ENCODE results near the gene ZCCHC24. TPM values are rescaled to one million over a fixed set of nuclear protein-coding genes. Genes with fewer than 3 reads are reported as not detected.
A peak's percentile ranks its signal among the peaks of the same experiment; 100 is the strongest.

The ZCCHC24 gene
- polyA plus RNA-seq, 1 of the 3 experiments (the other 2 are of a cell fraction), result 15.8 TPM

- Histone ChIP-seq H3K27me3 (ENCODE audit: insufficient read depth) (no peaks in the 10 kb centered on the region), H3K4me3 (ENCODE audit: low read depth in 2 of 2, low read length in 1 of 2) (no peak overlapping the region), H3K27ac (ENCODE audit: low read depth in 2 of 2, low read length in 1 of 2) (peak overlapping the region; percentile 71 to 88), H3K4me2 (peak overlapping the region; percentile 75), H3F3A (replicated peaks; ENCODE audit: insufficient read depth) (peaks cover 7% of the 10 kb centered on the region), H3K9me3 (no peaks in the 10 kb centered on the region), H3K9me2 (no peaks in the 10 kb centered on the region), H2AFZ (ENCODE audit: low read depth) (no peak overlapping the region), H3K4me1 (ENCODE audit: control insufficient read depth in 1 of 2, insufficient read depth in 2 of 2, low read depth in 1 of 2, low read length in 1 of 2) (peaks cover 29 to 37% of the 10 kb centered on the region in 2 experiments; a peak in 3 of 4 replicates), H3K9ac (0 out of 2 replicates have a peak overlapping the region, but pooled peaks have one; percentile 15), H4K20me1 (ENCODE audit: insufficient read depth) (peaks cover 9% of the 10 kb centered on the region; the same call in 1 of the 2 replicates), H3K79me2 (ENCODE audit: insufficient read depth) (peaks cover 9% of the 10 kb centered on the region), H3K36me3 (replicated peaks in 1 of 2; ENCODE audit: control insufficient read depth in 1 of 2, insufficient read depth in 2 of 2, low read length in 1 of 2) (peaks cover 13 to 18% of the 10 kb centered on the region in 2 experiments)
- ChIA-PET POLR2A (interaction anchor here (1.1 kb wide), 1 partner anchor 16 kb away, joined by 3 read pairs; no protein-coding TSS in a partner anchor), CTCF (interaction anchor here (0.6 to 3.9 kb wide), 5 partner anchors 16 to 48 kb away, joined by 3 to 29 read pairs (median 3); no protein-coding TSS in a partner anchor)
- peak; percentile 86 for DNase-seq
- 11% methylated on average over 8 of the region's 9 CpGs for WGBS (ENCODE audit: low lambda C conversion rate)
- TF ChIP-seq TAF1 (IDR thresholded peaks at IDR 0.05; ENCODE audit: borderline replicate concordance, low read depth, low read length) (no peak), GATA2 (CRISPR knock-in tag; IDR thresholded peaks at IDR 0.05) (no peak), RAD21 (IDR thresholded peaks at IDR 0.05; ENCODE audit: low read length) (no peak), POLR2AphosphoS5 (IDR thresholded peaks at IDR 0.05; ENCODE audit: low read depth, low read length) (peak; percentile 80; the same call in 1 of the 2 replicates), REST (IDR thresholded peaks at IDR 0.05; ENCODE audit: low read depth, low read length) (no peak), ELF1 (IDR thresholded peaks at IDR 0.05) (no peak), NRF1 (IDR thresholded peaks at IDR 0.05; ENCODE audit: low read depth, low read length) (no peak), RXRA (IDR thresholded peaks at IDR 0.05; ENCODE audit: borderline replicate concordance, low read depth) (peak; percentile 56; the same call in 1 of the 2 replicates), EP300 (IDR thresholded peaks at IDR 0.05; ENCODE audit: borderline replicate concordance in 1 of 2, low read depth in 1 of 2, low read length in 1 of 2) (peak in 1 of 2 experiments; percentile 64; a peak in 1 of 4 replicates), MEF2A (IDR thresholded peaks at IDR 0.05; ENCODE audit: borderline replicate concordance, low read depth) (no peak), TCF12 (IDR thresholded peaks at IDR 0.05) (peak; percentile 99), EZH2phosphoT487 (IDR thresholded peaks at IDR 0.05; ENCODE audit: borderline replicate concordance, low read depth) (no peak), RFX5 (IDR thresholded peaks at IDR 0.05; ENCODE audit: low read length) (no peak), NFIC (IDR thresholded peaks at IDR 0.05; ENCODE audit: borderline replicate concordance) (peak; percentile 67), YY1 (IDR thresholded peaks at IDR 0.05; ENCODE audit: low read depth) (no peak), TEAD4 (IDR thresholded peaks at IDR 0.05; ENCODE audit: borderline replicate concordance, insufficient read depth) (no peak), USF1 (IDR thresholded peaks at IDR 0.05; ENCODE audit: borderline replicate concordance, low read depth) (no peak), SIN3A (IDR thresholded peaks at IDR 0.05; ENCODE audit: borderline replicate concordance, low read depth, low read length) (peak; percentile 56; the same call in 1 of the 2 replicates), RCOR1 (IDR thresholded peaks at IDR 0.05; ENCODE audit: low read length) (peak; percentile 25; the same call in 1 of the 2 replicates), CHD2 (IDR thresholded peaks at IDR 0.05; ENCODE audit: low read length, partially characterized antibody) (peak; percentile 28), MXI1 (IDR thresholded peaks at IDR 0.05; ENCODE audit: low read depth, low read length) (no peak)
- TF ChIP-seq, protein P1, sequence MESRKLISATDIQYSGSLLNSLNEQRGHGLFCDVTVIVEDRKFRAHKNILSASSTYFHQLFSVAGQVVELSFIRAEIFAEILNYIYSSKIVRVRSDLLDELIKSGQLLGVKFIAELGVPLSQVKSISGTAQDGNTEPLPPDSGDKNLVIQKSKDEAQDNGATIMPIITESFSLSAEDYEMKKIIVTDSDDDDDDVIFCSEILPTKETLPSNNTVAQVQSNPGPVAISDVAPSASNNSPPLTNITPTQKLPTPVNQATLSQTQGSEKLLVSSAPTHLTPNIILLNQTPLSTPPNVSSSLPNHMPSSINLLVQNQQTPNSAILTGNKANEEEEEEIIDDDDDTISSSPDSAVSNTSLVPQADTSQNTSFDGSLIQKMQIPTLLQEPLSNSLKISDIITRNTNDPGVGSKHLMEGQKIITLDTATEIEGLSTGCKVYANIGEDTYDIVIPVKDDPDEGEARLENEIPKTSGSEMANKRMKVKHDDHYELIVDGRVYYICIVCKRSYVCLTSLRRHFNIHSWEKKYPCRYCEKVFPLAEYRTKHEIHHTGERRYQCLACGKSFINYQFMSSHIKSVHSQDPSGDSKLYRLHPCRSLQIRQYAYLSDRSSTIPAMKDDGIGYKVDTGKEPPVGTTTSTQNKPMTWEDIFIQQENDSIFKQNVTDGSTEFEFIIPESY (IDR thresholded peaks at IDR 0.05; ENCODE audit: borderline replicate concordance, low read depth), result peak; percentile 30; the same call in 1 of the 2 replicates
- TF ChIP-seq, protein P2, sequence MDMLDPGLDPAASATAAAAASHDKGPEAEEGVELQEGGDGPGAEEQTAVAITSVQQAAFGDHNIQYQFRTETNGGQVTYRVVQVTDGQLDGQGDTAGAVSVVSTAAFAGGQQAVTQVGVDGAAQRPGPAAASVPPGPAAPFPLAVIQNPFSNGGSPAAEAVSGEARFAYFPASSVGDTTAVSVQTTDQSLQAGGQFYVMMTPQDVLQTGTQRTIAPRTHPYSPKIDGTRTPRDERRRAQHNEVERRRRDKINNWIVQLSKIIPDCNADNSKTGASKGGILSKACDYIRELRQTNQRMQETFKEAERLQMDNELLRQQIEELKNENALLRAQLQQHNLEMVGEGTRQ (IDR thresholded peaks at IDR 0.05; ENCODE audit: borderline replicate concordance, low read depth, low read length), result no peak
- TF ChIP-seq, protein P3, sequence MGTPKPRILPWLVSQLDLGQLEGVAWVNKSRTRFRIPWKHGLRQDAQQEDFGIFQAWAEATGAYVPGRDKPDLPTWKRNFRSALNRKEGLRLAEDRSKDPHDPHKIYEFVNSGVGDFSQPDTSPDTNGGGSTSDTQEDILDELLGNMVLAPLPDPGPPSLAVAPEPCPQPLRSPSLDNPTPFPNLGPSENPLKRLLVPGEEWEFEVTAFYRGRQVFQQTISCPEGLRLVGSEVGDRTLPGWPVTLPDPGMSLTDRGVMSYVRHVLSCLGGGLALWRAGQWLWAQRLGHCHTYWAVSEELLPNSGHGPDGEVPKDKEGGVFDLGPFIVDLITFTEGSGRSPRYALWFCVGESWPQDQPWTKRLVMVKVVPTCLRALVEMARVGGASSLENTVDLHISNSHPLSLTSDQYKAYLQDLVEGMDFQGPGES (IDR thresholded peaks at IDR 0.05; ENCODE audit: low read depth, low read length), result no peak
Observed at GRCh38 chr10:79422178-79422892, 23.1 kb downstream of the ZCCHC24 start.

Measured in SK-N-SH (cell line).